Activated gamma-delta T cell treated with Interleukin-2 at 50 U/mL for 16 hours (primary cell): ENCODE measurements around the gene MAGEC1.
"Not testable (repeated sequence)": the region's sequence is repeated elsewhere in the genome, so short reads cannot be mapped to it uniquely, and the experiment has no call there.

ENCODE experiments used
- DNase-seq: peaks from one replicate; pipeline ENCODE4 v3.0.0-alpha.2; 2020

Gene MAGEC1

GRCh38 chrX:141903400-141904155, at the start of gene MAGEC1:
Gene MAGEC1, plus strand, starts transcription at chrX:141903894. Its CDS starts 1,179 bp downstream, at chrX:141905073.
- no peak for DNase-seq

GRCh38 chrX:141857479-141857878, 46.2 kb upstream of the MAGEC1 start:
- no peak for DNase-seq

GRCh38 chrX:141879616-141880015, 24.1 kb upstream of the MAGEC1 start:
- no peak for DNase-seq

GRCh38 chrX:141888811-141889210, 14.9 kb upstream of the MAGEC1 start:
- not testable (repeated sequence) for DNase-seq

GRCh38 chrX:141894733-141895132, 9.0 kb upstream of the MAGEC1 start:
- no peak for DNase-seq

- DNase-seq: no peak
These were observed 6.0 kb upstream of the MAGEC1 start for GRCh38 chrX:141897690-141898089.

- no peak for DNase-seq
These were observed 1.3 kb upstream of the MAGEC1 start for GRCh38 chrX:141902366-141902765.

GRCh38 chrX:141904262-141904661, 568 bp downstream of the MAGEC1 start:
- DNase-seq: no peak

- no peak for DNase-seq
These were observed 14.1 kb downstream of the MAGEC1 start for GRCh38 chrX:141917801-141918200.

- DNase-seq: no peak
These were observed 20.6 kb downstream of the MAGEC1 start for GRCh38 chrX:141924293-141924692.

- no peak for DNase-seq
These were observed 24.7 kb downstream of the MAGEC1 start for GRCh38 chrX:141928432-141928831.

- no peak for DNase-seq
These were observed 30.5 kb downstream of the MAGEC1 start for GRCh38 chrX:141934059-141934641.

- no peak for DNase-seq
These were observed 32.0 kb downstream of the MAGEC1 start for GRCh38 chrX:141935645-141936044.

GRCh38 chrX:141936080-141936479, 32.4 kb downstream of the MAGEC1 start:
- DNase-seq: no peak

- no peak for DNase-seq
These were observed 37.5 kb downstream of the MAGEC1 start for GRCh38 chrX:141941234-141941633.

- DNase-seq: no peak
These were observed 41.7 kb downstream of the MAGEC1 start for GRCh38 chrX:141945426-141945825.

- no peak for DNase-seq
These were observed 43.7 kb downstream of the MAGEC1 start for GRCh38 chrX:141947350-141947749.

- no peak for DNase-seq
These were observed 48.9 kb downstream of the MAGEC1 start for GRCh38 chrX:141952603-141953002.

GRCh38 chrX:141958675-141959074, 55.0 kb downstream of the MAGEC1 start:
- no peak for DNase-seq
